K562 treated with DMSO at 1 percent for 4 hours (cell line): Measurements from ENCODE around the gene TMPRSS2. TPM values are rescaled to one million over a fixed set of nuclear protein-coding genes. Genes with fewer than 3 reads are reported as not detected.

Experiments used
- total RNA-seq: library from RNA; unstranded; fragments of 300-600 nt; gene quantifications from 2 replicates; pipeline ENCODE4 v1.2.3, GENCODE V29; 2022; ENCODE audit not compliant: insufficient read depth

The TMPRSS2 gene
- not detected in 2 replicates for total RNA-seq

GRCh38 chr21:41507521-41508414 lies at the start of gene TMPRSS2:
TSS of gene TMPRSS2 (minus strand) at chr21:41508158. CDS start at chr21:41498133, 10,025 bp downstream.

GRCh38 chr21:41425954-41426675 lies 81.8 kb downstream of the TMPRSS2 start, which contains the start of gene MX1:
TSS of gene MX1 (plus strand) at chr21:41426239. CDS start at chr21:41432071, 5,832 bp downstream.

Other genes with a start within 250 kb of the TMPRSS2 start
- gene FAM3B, start 191.4 kb downstream of the TMPRSS2 start, total RNA-seq: 0.90 TPM in 1 of 2 replicates, not detected in the other
- gene MX2, start 146.1 kb downstream of the TMPRSS2 start, total RNA-seq: 2.9 and 3.2 TPM in 2 replicates
- not detected in 2 replicates for gene MX1, start 81.9 kb downstream of the TMPRSS2 start, total RNA-seq